K562 (cell line): Measurements from ENCODE around the gene TACSTD2. TPM values are rescaled to one million over a fixed set of nuclear protein-coding genes. Genes with fewer than 3 reads are reported as not detected.

ENCODE experiments used
- ATAC-seq: fragments of 200-7000 bp; cut with Tn5 transposase; 3 replicates; pipeline ENCODE4 v1.9.1; 2020; ENCODE audit warnings: moderate library complexity
- BruUV-seq: library from RNA; stranded (reverse); fragments of 400-500 nt; replicated peaks from 2 replicates; lab custom pipeline; 2021; lab: Mats Ljungman, UMichigan
- CTCF ChIA-PET: fragments of 300-600 bp; formaldehyde crosslinking; extraction: SDS; loops from one replicate; lab custom pipeline; 2021; ENCODE audit warnings: low intra/inter-chr PET ratio; lab: Yijun Ruan, JAX
- POLR2A ChIA-PET: fragments of 300-600, 350-650 bp; sonication (Branson Sonifier 250); formaldehyde crosslinking; extraction: SDS; loops from one replicate; lab custom pipeline; 2021; ENCODE audit warnings: antibody characterized with exemption, inconsistent platforms; lab: Yijun Ruan, JAX
- DNase-seq, 4 experiments: peaks; one replicate each; pipeline versions ENCODE4 v3.0.0 to v3.0.0-alpha.2; 2011 to 2018; ENCODE audit warnings: low spot score in 3 of 4, mixed read lengths in 3 of 4; ENCODE audit errors: extremely low read depth in 1 of 4
- FAIRE-seq: peaks from 2 replicates; lab custom pipeline; 2011; peaks lifted over from hg19 to GRCh38; lab: Jason Lieb, UNC
- H2AFZ ChIP-seq: 2 replicates; pipeline ENCODE4 v1.6.0; 2011; ENCODE audit warnings: low read depth, low read length, control low read depth, inconsistent platforms
- H3K27ac ChIP-seq: fragments of 200-600 bp; 3 replicates; pipeline ENCODE4 v1.8.0; 2011; ENCODE audit warnings: low read depth, mild to moderate bottlenecking, control low read depth, inconsistent platforms, low read length, moderate library complexity, mixed read lengths; ENCODE audit errors: extremely low read depth
- H3K27me3 ChIP-seq, 2 experiments: fragments of 300-600 bp in 1 of 2; 2 replicates in 1 of 2; 3 replicates in 1 of 2; pipeline versions ENCODE4 v1.6.0 to v1.8.0; 2011; ENCODE audit warnings: inconsistent platforms in 2 of 2, low read length in 2 of 2, mild to moderate bottlenecking in 1 of 2, mixed read lengths in 1 of 2, moderate library complexity in 1 of 2; ENCODE audit not compliant: control insufficient read depth in 2 of 2, insufficient read depth in 2 of 2
- H3K36me3 ChIP-seq: fragments of 300-600 bp; 3 replicates; pipeline ENCODE4 v1.8.0; 2011; ENCODE audit warnings: mild to moderate bottlenecking, low read length, inconsistent platforms; ENCODE audit not compliant: control insufficient read depth, insufficient read depth
- H3K4me1 ChIP-seq, 2 experiments: fragments of 200-600 bp in 1 of 2; replicated peaks in 1 of 2; 2 replicates in 1 of 2; 3 replicates in 1 of 2; pipeline versions ENCODE4 v1.5.1 to v1.8.0; 2011; ENCODE audit warnings: inconsistent platforms in 2 of 2, low read length in 2 of 2, mild to moderate bottlenecking in 1 of 2, mixed read lengths in 1 of 2, moderate library complexity in 1 of 2; ENCODE audit not compliant: control insufficient read depth in 2 of 2, insufficient read depth in 2 of 2
- H3K4me2 ChIP-seq: 2 replicates; pipeline ENCODE4 v1.6.1; 2011; ENCODE audit warnings: low read length, control low read depth, inconsistent platforms, mixed read lengths; ENCODE audit not compliant: insufficient read depth
- H3K4me3 ChIP-seq: fragments of 200-600 bp; sonication (generic), shearing (Covaris generic); 2 replicates; pipeline ENCODE4 v1.5.1; 2016; ENCODE audit warnings: control low read depth, inconsistent platforms
- H3K79me2 ChIP-seq: fragments of 200-600 bp; 3 replicates; pipeline ENCODE4 v1.8.0; 2011; ENCODE audit warnings: low read length, inconsistent platforms; ENCODE audit not compliant: control insufficient read depth, insufficient read depth
- H3K9ac ChIP-seq, 2 experiments: 2 replicates each; pipeline versions ENCODE4 v1.6.0 to v1.6.1; 2011; ENCODE audit warnings: low read depth in 2 of 2, low read length in 2 of 2, control low read depth in 1 of 2, inconsistent platforms in 1 of 2, mild to moderate bottlenecking in 1 of 2, mixed read lengths in 1 of 2; ENCODE audit not compliant: insufficient read depth in 1 of 2
- H3K9me1 ChIP-seq: one replicate; pipeline ENCODE4 v1.6.0; 2011; ENCODE audit warnings: inconsistent platforms, mild to moderate bottlenecking, low read length, moderate library complexity; ENCODE audit not compliant: control insufficient read depth, insufficient read depth
- H3K9me3 ChIP-seq: replicated peaks from 2 replicates; pipeline ENCODE4 v1.5.1; 2011; ENCODE audit warnings: low read depth, low read length, inconsistent platforms; ENCODE audit not compliant: control insufficient read depth, insufficient read depth
- H4K20me1 ChIP-seq: replicated peaks from 2 replicates; pipeline ENCODE4 v1.6.1; 2011; ENCODE audit warnings: low read length, inconsistent platforms, mixed read lengths; ENCODE audit not compliant: control insufficient read depth, insufficient read depth
- ARNT ChIP-seq, 2 experiments: fragments of 450-650 bp; IDR thresholded peaks; 2 replicates each; pipeline ENCODE4 v1.6.1; 2016; ENCODE audit warnings: mild to moderate bottlenecking in 1 of 2
- BRD4 ChIP-seq: fragments of 200-600 bp; sonication (generic); IDR thresholded peaks from 2 replicates; pipeline ENCODE4 v1.6.1; 2017; ENCODE audit warnings: inconsistent platforms
- FUS ChIP-seq: fragments of 200-400 bp; formaldehyde crosslinking; optimal IDR thresholded peaks from 2 replicates; pipeline ENCODE3; 2017; ENCODE audit warnings: low read depth, low read length
- JUN ChIP-seq, 2 experiments: sonication (generic) in 1 of 2; formaldehyde crosslinking in 1 of 2; IDR thresholded peaks; 2 replicates each; pipeline versions ENCODE4 v1.6.1 to v1.8.0; 2012 to 2022; ENCODE audit warnings: borderline replicate concordance in 2 of 2, mild to moderate bottlenecking in 2 of 2, improper control_type of control experiment in 1 of 2, low read depth in 1 of 2, low read length in 1 of 2, missing genetic modification reagents in 1 of 2
- MLX ChIP-seq, 2 experiments: fragments of 450-650 bp in 1 of 2; sonication (generic) in 1 of 2; formaldehyde crosslinking; conservative IDR thresholded peaks; 2 replicates each; pipeline versions ENCODE4 v1.4.0 to v1.8.1; 2020 to 2022; ENCODE audit warnings: mild to moderate bottlenecking in 1 of 2, missing genetic modification reagents in 1 of 2
- PTTG1 ChIP-seq: fragments of 450-650 bp; IDR thresholded peaks from 2 replicates; pipeline ENCODE4 v1.6.1; 2016; ENCODE audit warnings: low read depth, mild to moderate bottlenecking, missing genetic modification characterization, missing compliant biosample characterization
- RHOXF2B ChIP-seq: fragments of 250-450 bp; sonication (Bioruptor Pico); conservative IDR thresholded peaks from 2 replicates; pipeline ENCODE4 v1.5.1; 2021
- SMAD1 ChIP-seq: fragments of 150-350 bp; IDR thresholded peaks from 2 replicates; pipeline ENCODE4 v1.6.1; 2014; ENCODE audit warnings: low read length, low read depth; ENCODE audit not compliant: partially characterized antibody
- ZBTB8A ChIP-seq: fragments of 450-650 bp; IDR thresholded peaks from 2 replicates; pipeline ENCODE4 v1.6.1; 2018; ENCODE audit warnings: mild to moderate bottlenecking, moderate library complexity; ENCODE audit not compliant: partially characterized antibody
- ZNF431 ChIP-seq: sonication (generic); formaldehyde crosslinking; IDR thresholded peaks from 2 replicates; pipeline ENCODE4 v1.8.0; 2022; ENCODE audit warnings: mild to moderate bottlenecking, missing genetic modification reagents
- WGBS: fragments of 100-300 bp; shearing (Covaris generic); methylation state at CpG from one replicate; pipeline ENCODE4 v1.1.6; 2016; ENCODE audit warnings: low coverage, mixed read lengths; ENCODE audit not compliant: insufficient coverage; ENCODE audit errors: missing lambda C conversion rate; 5-methylcytosine and 5-hydroxymethylcytosine counted together
- in situ Hi-C: fragments of 300-500 bp; cut with MboI; formaldehyde crosslinking; loops from 4 replicates; pipeline ENCODE4 v1.15.0; 2018; ENCODE audit warnings: inconsistent platforms, mixed read lengths
- intact Hi-C: fragments of 100-400 bp; cut with micrococcal nuclease; formaldehyde crosslinking; loops from 2 replicates; pipeline ENCODE4 v1.14.2; 2022
- polyA plus RNA-seq, 8 experiments: library from polyadenylated mRNA; depleted of rRNA in 4 of 8; stranded (reverse) in 5 of 8; unstranded in 3 of 8; fragments of >200 nt; fragmentation: Nextera tagmentation in 2 of 8; fragmentation: Illumina TruSeq in 1 of 8; extraction: Ambion mirVana in 2 of 8; extraction: Trizol in 1 of 8; gene quantifications; 2 replicates each; pipeline versions ENCODE4 v1.2.1 to v1.2.3, GENCODE V29; 2011 to 2014; ENCODE audit warnings: inconsistent platforms in 1 of 8, missing spikeins in 1 of 8
- total RNA-seq, 7 experiments: library from RNA; depleted of rRNA in 6 of 7; stranded (reverse); fragments of >200 nt in 6 of 7; fragmentation: Illumina TruSeq in 2 of 7; extraction: Trizol in 2 of 7; gene quantifications; 2 replicates each; pipeline versions ENCODE4 v1.2.1 to v1.2.3, GENCODE V29; 2011 to 2021; ENCODE audit warnings: low replicate concordance in 1 of 7

The TACSTD2 gene
- total and polyA plus RNA-seq, 9 of the 15 experiments (the other 6 are each of a cell fraction or from before 2014, with no cell fraction given), result 0.04 to 0.31 TPM; not detected in 7

DNA sequence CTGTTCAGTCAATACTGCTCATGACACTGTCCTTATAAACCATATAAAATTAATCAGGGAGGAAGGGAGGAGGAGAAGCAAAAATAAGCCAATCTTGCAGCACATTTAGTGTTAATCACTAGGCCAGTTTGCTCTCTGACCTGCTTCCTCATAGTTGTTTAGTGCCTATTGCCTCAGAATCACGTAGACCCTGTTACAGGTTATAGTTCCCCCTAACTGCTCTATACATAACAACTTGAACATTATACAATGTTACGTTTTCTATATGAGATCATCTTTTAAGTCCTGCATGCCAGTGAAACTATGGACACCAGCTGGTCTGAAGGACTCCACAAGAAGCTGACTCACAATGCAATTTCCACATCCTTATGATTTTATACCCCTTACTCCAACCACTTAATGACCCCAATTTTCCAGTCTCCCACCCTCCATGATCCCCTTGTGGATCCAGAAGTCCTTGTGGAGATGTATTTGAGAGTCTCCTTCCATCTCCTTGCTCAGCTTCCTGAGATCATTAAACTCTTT lies 34.9 kb upstream of the TACSTD2 start:
- intact Hi-C loops, result no loop called here
- no peak overlapping the region for H3K4me3 ChIP-seq
- H3K27ac ChIP-seq, result no peak overlapping the region
- ChIA-PET POLR2A (no interaction called here), CTCF (interaction anchor here (0.6 kb wide), 1 partner anchor 34 kb away, joined by 3 read pairs; no protein-coding TSS in a partner anchor)
- no peak for ATAC-seq
- H4K20me1 ChIP-seq, result no peaks in the 10 kb centered on the region
- H3K9ac ChIP-seq, result no peak overlapping the region
- H2AFZ ChIP-seq, result no peak overlapping the region
- H3K27me3 ChIP-seq, result no peaks in the 10 kb centered on the region; a peak in 1 of 5 replicates
- no peaks in the 10 kb centered on the region for H3K9me3 ChIP-seq
- H3K79me2 ChIP-seq, result no peaks in the 10 kb centered on the region
- FAIRE-seq, result no peak
- WGBS, result 0% methylated on average over 2 of the region's 2 CpGs
- H3K4me2 ChIP-seq, result no peak overlapping the region
- in situ Hi-C loops, result no loop called here
- TF ChIP-seq FUS, result no peak
- TF ChIP-seq ZNF431 (CRISPR knock-in tag), result no peak
- TF ChIP-seq BRD4, result no peak
- TF ChIP-seq JUN (IDR thresholded peaks at IDR 0.05; ENCODE audit: borderline replicate concordance, low read depth, low read length), result no peak
- no peak for TF ChIP-seq JUN (CRISPR knock-in tag; IDR thresholded peaks at IDR 0.05; ENCODE audit: borderline replicate concordance)
- TF ChIP-seq PTTG1 (tag), result no peak
- no peak for TF ChIP-seq ARNT (IDR thresholded peaks at IDR 0.05)
- TF ChIP-seq SMAD1, result no peak
- TF ChIP-seq MLX (CRISPR knock-in tag; conservative IDR thresholded peaks at IDR 0.05), result no peak
- no peak for TF ChIP-seq RHOXF2B (CRISPR knock-in tag)
- no peak for TF ChIP-seq ZBTB8A
- DNase-seq, result no peak
- no peaks in the 10 kb centered on the region for H3K9me1 ChIP-seq
- H3K4me1 ChIP-seq, result no peaks in the 10 kb centered on the region
- no peaks in the 10 kb centered on the region for H3K36me3 ChIP-seq
- BruUV-seq, result no TSS peak
